ENCODE measurements around the gene TRIM8. TPM values are rescaled to one million over a fixed set of nuclear protein-coding genes. Genes with fewer than 3 reads are reported as not detected.

The TRIM8 gene
- total and polyA plus RNA-seq, 2 donors (not counting 1 experiment from before 2014, with no cell fraction given), result 44.9 to 74.4 TPM

GRCh38 chr10:102601639-102602038 lies 42.6 kb upstream of the TRIM8 start:
- Mint-ChIP-seq H3K27ac (no peak overlapping the region), H3K4me1 (no peaks in the 10 kb centered on the region), H3K27me3 (no peaks in the 10 kb centered on the region), H3K4me3 (no peak overlapping the region), H3K9me3 (ENCODE audit: insufficient read depth) (no peaks in the 10 kb centered on the region)
- no peak overlapping the region for H3K27ac ChIP-seq (ENCODE audit: low read length in 2 of 2)
- no peaks in the 10 kb centered on the region for H3K79me2 ChIP-seq (ENCODE audit: control insufficient read depth, insufficient read depth, low read length)
- no peak overlapping the region for H2AFZ ChIP-seq (ENCODE audit: insufficient read depth, low read depth, low read length, poor library complexity, severe bottlenecking)
- H4K20me1 ChIP-seq (ENCODE audit: control insufficient read depth, insufficient read depth, low read length, poor library complexity, severe bottlenecking), result no peaks in the 10 kb centered on the region
- H3K4me3 ChIP-seq (ENCODE audit: control extremely low read depth in 1 of 5, extremely low read depth in 1 of 5, insufficient read depth in 1 of 5, low read depth in 2 of 5, low read length in 4 of 5), result no peak overlapping the region
- H3K9me3 ChIP-seq (ENCODE audit: control extremely low read depth in 1 of 3, control insufficient read depth in 2 of 3, insufficient read depth in 1 of 3, low read length in 2 of 3), result no peaks in the 10 kb centered on the region
- H3K27me3 ChIP-seq (replicated peaks in 1 of 4; ENCODE audit: control extremely low read depth in 1 of 4, control insufficient read depth in 3 of 4, insufficient read depth in 4 of 4, low read length in 3 of 4), result no peaks in the 10 kb centered on the region
- WGBS (ENCODE audit: insufficient coverage), result 96% methylated on average over 5 of the region's 9 CpGs
- no peak for TF ChIP-seq EZH2 (IDR thresholded peaks at IDR 0.05; ENCODE audit: borderline replicate concordance, insufficient read depth, low read depth, low read length, poor library complexity, severe bottlenecking)
- TF ChIP-seq, protein P1, sequence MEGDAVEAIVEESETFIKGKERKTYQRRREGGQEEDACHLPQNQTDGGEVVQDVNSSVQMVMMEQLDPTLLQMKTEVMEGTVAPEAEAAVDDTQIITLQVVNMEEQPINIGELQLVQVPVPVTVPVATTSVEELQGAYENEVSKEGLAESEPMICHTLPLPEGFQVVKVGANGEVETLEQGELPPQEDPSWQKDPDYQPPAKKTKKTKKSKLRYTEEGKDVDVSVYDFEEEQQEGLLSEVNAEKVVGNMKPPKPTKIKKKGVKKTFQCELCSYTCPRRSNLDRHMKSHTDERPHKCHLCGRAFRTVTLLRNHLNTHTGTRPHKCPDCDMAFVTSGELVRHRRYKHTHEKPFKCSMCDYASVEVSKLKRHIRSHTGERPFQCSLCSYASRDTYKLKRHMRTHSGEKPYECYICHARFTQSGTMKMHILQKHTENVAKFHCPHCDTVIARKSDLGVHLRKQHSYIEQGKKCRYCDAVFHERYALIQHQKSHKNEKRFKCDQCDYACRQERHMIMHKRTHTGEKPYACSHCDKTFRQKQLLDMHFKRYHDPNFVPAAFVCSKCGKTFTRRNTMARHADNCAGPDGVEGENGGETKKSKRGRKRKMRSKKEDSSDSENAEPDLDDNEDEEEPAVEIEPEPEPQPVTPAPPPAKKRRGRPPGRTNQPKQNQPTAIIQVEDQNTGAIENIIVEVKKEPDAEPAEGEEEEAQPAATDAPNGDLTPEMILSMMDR (IDR thresholded peaks at IDR 0.05), result no peak
- H3K4me1 ChIP-seq (ENCODE audit: control insufficient read depth in 2 of 2, insufficient read depth in 2 of 2, low read length in 2 of 2), result no peaks in the 10 kb centered on the region
- intact Hi-C loops (cut with micrococcal nuclease), result no loop called here
- no peak overlapping the region for H3K4me2 ChIP-seq (replicated peaks; ENCODE audit: low read depth, low read length, poor library complexity, severe bottlenecking)
- H3K9ac ChIP-seq (ENCODE audit: low read length), result no peak overlapping the region
- ATAC-seq (ENCODE audit: low read depth), result no peak
- DNase-seq, result no peak
- ChIA-PET POLR2A (no interaction called here), CTCF (interaction anchor here (1.0 kb wide), 1 partner anchor 18 kb away, joined by 5 read pairs; no protein-coding TSS in a partner anchor)
- H3K36me3 ChIP-seq (replicated peaks in 1 of 2; ENCODE audit: control extremely low read depth in 1 of 2, control insufficient read depth in 1 of 2, extremely low read depth in 1 of 2, insufficient read depth in 2 of 2, low read length in 1 of 2), result peaks cover 5 to 63% of the 10 kb centered on the region in 2 experiments

DNA sequence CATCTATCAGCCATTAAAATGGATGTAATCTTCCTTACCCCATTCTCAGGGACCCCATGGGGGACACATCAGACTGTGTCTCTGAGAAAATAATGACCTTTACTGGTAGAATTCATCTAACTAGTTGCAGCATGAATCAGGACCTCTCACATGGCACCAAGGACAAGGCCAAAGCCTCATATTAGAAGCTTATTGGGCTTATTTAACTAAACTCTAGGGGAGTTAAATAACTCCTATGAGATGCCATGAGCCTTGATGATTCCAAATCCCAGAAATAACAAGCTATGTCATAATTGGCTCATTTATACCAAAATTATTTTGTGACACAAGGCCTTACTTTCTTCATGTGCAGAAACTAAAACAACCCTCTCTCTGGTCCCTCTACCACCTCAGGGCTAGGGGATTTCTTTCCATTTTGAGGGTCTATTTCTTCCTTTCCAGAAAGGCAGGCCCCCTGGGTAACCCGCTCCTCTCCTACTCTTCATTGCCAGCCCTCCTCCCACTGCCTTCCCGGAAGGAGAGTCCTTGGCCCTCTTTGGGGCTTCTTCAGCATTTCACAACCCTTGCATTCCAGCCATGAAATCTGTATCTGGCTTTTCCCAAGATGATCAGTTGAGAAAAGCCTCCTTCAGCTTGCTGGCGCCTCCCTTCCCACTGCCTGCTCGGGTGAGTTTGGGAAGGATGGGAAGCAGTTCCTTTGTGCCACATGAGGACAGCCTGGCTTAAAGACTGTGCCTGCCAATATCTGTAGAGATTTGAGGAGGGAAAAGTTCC lies 41.8 kb upstream of the TRIM8 start:
- POLR2A ChIA-PET, result no interaction called here
- Mint-ChIP-seq H3K27me3 (no peaks in the 10 kb centered on the region), H3K9me3 (ENCODE audit: insufficient read depth) (no peaks in the 10 kb centered on the region), H3K27ac (no peak overlapping the region), H3K4me1 (no peaks in the 10 kb centered on the region), H3K4me3 (no peak overlapping the region)
- CTCF ChIA-PET, result interaction anchor here (0.6 kb wide), 1 partner anchor 218 kb away, joined by 3 read pairs; no protein-coding TSS in a partner anchor
- H3K27ac ChIP-seq (ENCODE audit: low read length in 2 of 2), result no peak overlapping the region
- no peak overlapping the region for H3K9ac ChIP-seq (ENCODE audit: low read length)
- H3K4me3 ChIP-seq (ENCODE audit: control extremely low read depth in 1 of 5, extremely low read depth in 1 of 5, insufficient read depth in 1 of 5, low read depth in 2 of 5, low read length in 4 of 5), result no peak overlapping the region
- no peaks in the 10 kb centered on the region for H4K20me1 ChIP-seq (ENCODE audit: control insufficient read depth, insufficient read depth, low read length, poor library complexity, severe bottlenecking)
- H3K9me3 ChIP-seq (ENCODE audit: control extremely low read depth in 1 of 3, control insufficient read depth in 2 of 3, insufficient read depth in 1 of 3, low read length in 2 of 3), result no peaks in the 10 kb centered on the region
- H3K4me2 ChIP-seq (replicated peaks; ENCODE audit: low read depth, low read length, poor library complexity, severe bottlenecking), result no peak overlapping the region
- ATAC-seq (ENCODE audit: low read depth) (no peak), DNase-seq (no peak)
- no peaks in the 10 kb centered on the region for H3K79me2 ChIP-seq (ENCODE audit: control insufficient read depth, insufficient read depth, low read length)
- 100% methylated on average over 4 of the region's 4 CpGs for WGBS (ENCODE audit: insufficient coverage)
- intact Hi-C loops (cut with micrococcal nuclease), result no loop called here
- H3K27me3 ChIP-seq (replicated peaks in 1 of 4; ENCODE audit: control extremely low read depth in 1 of 4, control insufficient read depth in 3 of 4, insufficient read depth in 4 of 4, low read length in 3 of 4), result no peaks in the 10 kb centered on the region
- H2AFZ ChIP-seq (ENCODE audit: insufficient read depth, low read depth, low read length, poor library complexity, severe bottlenecking), result no peak overlapping the region
- TF ChIP-seq, protein P1 (IDR thresholded peaks at IDR 0.05), result no peak
- no peak for TF ChIP-seq EZH2 (IDR thresholded peaks at IDR 0.05; ENCODE audit: borderline replicate concordance, insufficient read depth, low read depth, low read length, poor library complexity, severe bottlenecking)
- no peaks in the 10 kb centered on the region for H3K4me1 ChIP-seq (ENCODE audit: control insufficient read depth in 2 of 2, insufficient read depth in 2 of 2, low read length in 2 of 2)
- peaks cover 5 to 58% of the 10 kb centered on the region in 2 experiments for H3K36me3 ChIP-seq (replicated peaks in 1 of 2; ENCODE audit: control extremely low read depth in 1 of 2, control insufficient read depth in 1 of 2, extremely low read depth in 1 of 2, insufficient read depth in 2 of 2, low read length in 1 of 2)
